ENCODE measurements around the gene ACAT2.

DNA sequence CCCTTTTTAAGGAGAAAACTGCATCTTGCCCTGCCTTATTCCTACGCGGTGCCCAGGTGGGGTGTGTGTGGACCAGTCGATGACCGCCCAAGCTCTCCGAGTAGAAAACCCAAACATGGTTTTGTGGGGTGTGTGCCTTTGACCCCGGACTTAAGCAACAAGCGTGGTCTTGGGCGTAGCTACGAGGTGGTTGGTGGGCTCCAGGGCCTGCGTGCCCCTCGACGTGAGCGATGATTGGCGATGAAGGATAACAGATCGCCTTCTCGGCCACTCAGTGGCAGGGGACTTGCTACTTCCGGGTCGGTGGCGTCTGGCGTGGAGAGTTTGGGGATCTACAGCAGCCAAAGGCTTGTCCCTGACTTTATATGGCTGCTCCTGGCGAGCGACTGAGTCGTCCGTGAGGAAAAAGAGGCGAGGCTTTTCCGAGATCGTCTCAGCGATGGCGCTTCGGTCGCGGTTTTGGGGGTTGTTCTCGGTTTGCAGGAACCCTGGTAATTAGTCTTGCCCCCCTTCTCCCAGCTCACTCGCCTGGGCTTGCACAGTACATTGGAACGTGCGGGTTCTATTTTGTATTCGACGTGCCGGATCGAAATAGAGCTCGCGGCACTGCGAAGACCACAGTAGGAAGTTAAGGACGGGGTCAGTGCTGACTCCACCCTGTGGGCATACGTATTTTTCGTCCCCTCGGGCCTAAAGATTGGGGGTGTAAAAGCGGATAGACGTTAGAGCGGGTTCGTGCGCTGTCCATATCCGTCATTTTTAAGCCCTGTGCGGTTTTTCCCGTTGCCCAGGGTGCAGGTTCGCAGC, 28.5 kb downstream of the ACAT2 start, which contains the start of gene MRPL18:
- TF ChIP-seq YY1 (IDR thresholded peaks at IDR 0.05; ENCODE audit: insufficient read depth, insufficient read length) (no peak), SUZ12 (IDR thresholded peaks at IDR 0.05; ENCODE audit: extremely low read depth, insufficient read depth, insufficient read length) (no peak)
